Astrocyte (in vitro differentiated cells and primary cell): ENCODE results near the gene CDCP1. TPM values are rescaled to one million over a fixed set of nuclear protein-coding genes. Genes with fewer than 3 reads are reported as not detected.

ENCODE experiments used
- DNase-seq: peaks from one replicate; pipeline ENCODE4 v3.0.0-alpha.2; 2010; ENCODE audit warnings: low read depth
- FAIRE-seq: peaks from 2 replicates; lab custom pipeline; 2011; peaks lifted over from hg19 to GRCh38; lab: Jason Lieb, UNC
- H2AFZ ChIP-seq: 2 replicates; pipeline ENCODE4 v1.6.0; 2012; ENCODE audit warnings: low read depth, low read length, inconsistent platforms
- H3K27ac ChIP-seq: 2 replicates; pipeline ENCODE4 v1.5.1; 2011; ENCODE audit warnings: low read depth, low read length, inconsistent platforms
- H3K27me3 ChIP-seq: 2 replicates; pipeline ENCODE4 v1.6.0; 2011; ENCODE audit warnings: low read length, inconsistent platforms; ENCODE audit not compliant: insufficient read depth
- H3K36me3 ChIP-seq: 2 replicates; pipeline ENCODE4 v1.5.1; 2011; ENCODE audit warnings: low read length, inconsistent platforms; ENCODE audit not compliant: insufficient read depth
- H3K4me1 ChIP-seq: 2 replicates; pipeline ENCODE4 v1.5.1; 2011; ENCODE audit warnings: low read length, inconsistent platforms; ENCODE audit not compliant: insufficient read depth
- H3K4me2 ChIP-seq: 2 replicates; pipeline ENCODE4 v1.6.0; 2012; ENCODE audit warnings: low read length, inconsistent platforms
- H3K4me3 ChIP-seq: 2 replicates; pipeline ENCODE4 v1.5.1; 2011; ENCODE audit warnings: low read depth, mild to moderate bottlenecking, low read length, inconsistent platforms; ENCODE audit not compliant: insufficient read depth
- H3K79me2 ChIP-seq: 2 replicates; pipeline ENCODE4 v1.6.0; 2012; ENCODE audit warnings: mild to moderate bottlenecking, low read length, inconsistent platforms; ENCODE audit not compliant: insufficient read depth
- H3K9ac ChIP-seq: 2 replicates; pipeline ENCODE4 v1.6.0; 2012; ENCODE audit warnings: mild to moderate bottlenecking, low read length, inconsistent platforms
- H3K9me3 ChIP-seq: 2 replicates; pipeline ENCODE4 v1.5.1; 2012; ENCODE audit warnings: low read depth, mild to moderate bottlenecking, low read length, inconsistent platforms; ENCODE audit not compliant: insufficient read depth
- H4K20me1 ChIP-seq: 2 replicates; pipeline ENCODE4 v1.6.0; 2012; ENCODE audit warnings: low read length, inconsistent platforms; ENCODE audit not compliant: insufficient read depth
- H3K27ac Mint-ChIP-seq: one replicate; pipeline ENCODE4 v1.8.0; 2021; ENCODE audit warnings: mild to moderate bottlenecking, mixed read lengths; ENCODE audit not compliant: unreplicated experiment
- H3K27me3 Mint-ChIP-seq: one replicate; pipeline ENCODE4 v1.8.0; 2021; ENCODE audit warnings: low read depth, mixed read lengths; ENCODE audit not compliant: unreplicated experiment
- H3K36me3 Mint-ChIP-seq: one replicate; pipeline ENCODE4 v1.8.0; 2021; ENCODE audit warnings: low read depth, mixed read lengths; ENCODE audit not compliant: unreplicated experiment
- H3K4me1 Mint-ChIP-seq: one replicate; pipeline ENCODE4 v1.8.0; 2021; ENCODE audit warnings: low read depth, mixed read lengths; ENCODE audit not compliant: unreplicated experiment
- H3K4me3 Mint-ChIP-seq: one replicate; pipeline ENCODE4 v1.8.0; 2021; ENCODE audit warnings: mild to moderate bottlenecking, moderate library complexity, mixed read lengths; ENCODE audit not compliant: unreplicated experiment
- H3K9me3 Mint-ChIP-seq: one replicate; pipeline ENCODE4 v1.8.0; 2021; ENCODE audit warnings: mild to moderate bottlenecking, mixed read lengths; ENCODE audit not compliant: unreplicated experiment
- CTCF ChIP-seq: IDR thresholded peaks from 2 replicates; pipeline ENCODE4 v1.5.1; 2011; ENCODE audit warnings: low read depth, mild to moderate bottlenecking, inconsistent platforms, low read length, moderate library complexity; ENCODE audit not compliant: insufficient read depth
- EZH2 ChIP-seq: IDR thresholded peaks from 2 replicates; pipeline ENCODE4 v1.6.1; 2012; ENCODE audit warnings: mild to moderate bottlenecking, low read length, inconsistent platforms; ENCODE audit not compliant: insufficient read depth
- total RNA-seq: library from RNA; stranded (reverse); gene quantifications from 2 replicates; pipeline ENCODE4 v1.2.1, GENCODE V29; 2021

The CDCP1 gene
- total RNA-seq, 1 donor from 2014 or later: 6.8 TPM

DNA sequence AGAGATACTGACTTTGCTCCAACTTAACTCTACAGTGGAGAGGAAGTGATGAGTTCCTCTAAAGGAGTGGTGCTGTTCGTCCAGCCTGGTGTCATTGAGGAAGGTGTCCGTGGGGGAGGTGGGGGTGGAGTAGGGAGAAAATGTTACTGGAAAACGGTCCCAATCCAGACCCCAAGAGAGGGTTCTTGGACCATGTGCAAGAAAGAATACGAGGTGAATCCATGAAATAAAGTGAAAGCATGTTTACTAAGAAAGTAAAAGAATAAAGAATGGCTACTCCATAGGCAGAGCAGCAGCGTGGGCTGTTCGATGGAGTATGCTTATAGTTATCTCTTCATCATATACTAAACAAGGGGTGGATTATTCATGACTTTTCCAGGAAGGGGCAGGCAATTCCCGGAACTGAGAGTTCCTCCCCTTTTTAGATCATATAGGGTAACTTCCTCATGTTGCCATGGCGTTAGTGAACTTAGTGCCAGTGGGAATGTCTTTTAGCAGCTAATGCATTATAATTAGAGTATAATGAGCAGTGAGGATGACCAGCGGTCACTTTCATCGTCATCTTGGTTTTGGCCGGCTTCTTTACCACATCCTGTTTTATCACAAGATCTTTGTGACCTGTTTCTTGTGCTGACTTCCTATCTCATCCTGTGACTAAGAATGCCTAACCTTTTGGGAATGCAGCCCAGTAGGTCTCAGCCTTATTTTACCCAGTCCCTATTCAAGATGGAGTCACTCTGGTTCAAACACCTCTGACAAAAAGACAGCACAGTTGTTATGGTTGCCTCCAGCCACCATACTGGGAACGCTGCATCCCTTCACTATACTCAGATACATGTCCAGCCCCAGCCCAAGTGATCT is 81.4 kb downstream of the CDCP1 start:
- Mint-ChIP-seq H3K4me3 (no peak overlapping the region), H3K27me3 (peaks cover 2% of the 10 kb centered on the region), H3K27ac (peak overlapping the region; percentile 29), H3K4me1 (peaks cover 24% of the 10 kb centered on the region), H3K9me3 (no peaks in the 10 kb centered on the region), H3K36me3 (no peaks in the 10 kb centered on the region)
- H3K4me2 ChIP-seq: peak overlapping the region; percentile 68
- DNase-seq (peak; percentile 91), FAIRE-seq (peak; percentile 65)
- H3K27ac ChIP-seq: peak overlapping the region; percentile 69
- H3K9me3 ChIP-seq: no peaks in the 10 kb centered on the region
- peak overlapping the region; percentile 40 for H2AFZ ChIP-seq
- no peak overlapping the region for H3K9ac ChIP-seq
- H3K4me3 ChIP-seq: peak overlapping the region; percentile 22
- TF ChIP-seq CTCF (no peak), EZH2 (no peak)
- no peaks in the 10 kb centered on the region for H3K27me3 ChIP-seq
- H3K79me2 ChIP-seq: no peaks in the 10 kb centered on the region
- peaks cover 39% of the 10 kb centered on the region for H3K4me1 ChIP-seq
- H4K20me1 ChIP-seq: no peaks in the 10 kb centered on the region
- H3K36me3 ChIP-seq: no peaks in the 10 kb centered on the region

- no peak overlapping the region for H3K4me3 Mint-ChIP-seq
- Histone ChIP-seq H3K27me3 (no peaks in the 10 kb centered on the region), H3K9ac (no peak overlapping the region), H4K20me1 (no peaks in the 10 kb centered on the region), H3K4me2 (no peak overlapping the region), H3K4me3 (no peak overlapping the region), H2AFZ (no peak overlapping the region), H3K79me2 (no peaks in the 10 kb centered on the region), H3K36me3 (no peaks in the 10 kb centered on the region), H3K27ac (no peak overlapping the region), H3K9me3 (no peaks in the 10 kb centered on the region), H3K4me1 (peaks cover 37% of the 10 kb centered on the region)
- peaks cover 26% of the 10 kb centered on the region for H3K4me1 Mint-ChIP-seq
- DNase-seq (no peak), FAIRE-seq (no peak)
- no peaks in the 10 kb centered on the region for H3K36me3 Mint-ChIP-seq
- peaks cover 2% of the 10 kb centered on the region for H3K27me3 Mint-ChIP-seq
- H3K27ac Mint-ChIP-seq: no peak overlapping the region
- TF ChIP-seq EZH2 (no peak), CTCF (no peak)
- H3K9me3 Mint-ChIP-seq: no peaks in the 10 kb centered on the region
Observed at GRCh38 chr3:45062697-45063070, 83.5 kb downstream of the CDCP1 start.
